Inflammatory macrophage treated with lipopolysaccharide for 4 hours (primary cell): ENCODE measurements around the gene STAP2.

ENCODE experiments used
- DNase-seq: peaks from one replicate; pipeline ENCODE4 v3.0.0-alpha.2; 2020

The STAP2 gene

GRCh38 chr19:4326215-4326836, 12.3 kb downstream of the STAP2 start:
- no peak for DNase-seq

- DNase-seq = no peak
Measured at GRCh38 chr19:4324228-4324627, 14.4 kb downstream of the STAP2 start.

- DNase-seq = no peak
Measured at GRCh38 chr19:4323692-4324091, 14.9 kb downstream of the STAP2 start.

- no peak for DNase-seq
Measured at GRCh38 chr19:4322942-4323665, 15.5 kb downstream of the STAP2 start.

- DNase-seq = no peak
Measured at GRCh38 chr19:4320419-4320818, 18.2 kb downstream of the STAP2 start.

GRCh38 chr19:4319067-4319718, 19.4 kb downstream of the STAP2 start:
- peak; percentile 60 for DNase-seq

- no peak for DNase-seq
Measured at GRCh38 chr19:4318460-4318859, 20.2 kb downstream of the STAP2 start.

- peak; percentile 15 for DNase-seq
Measured at GRCh38 chr19:4316956-4317355, 21.7 kb downstream of the STAP2 start.

- peak; percentile 87 for DNase-seq
Measured at GRCh38 chr19:4313847-4314490, 24.7 kb downstream of the STAP2 start.

- DNase-seq = peak; percentile 6
Measured at GRCh38 chr19:4310247-4311121, 28.1 kb downstream of the STAP2 start.

- no peak for DNase-seq
Measured at GRCh38 chr19:4305659-4306058, 33.0 kb downstream of the STAP2 start.

- no peak for DNase-seq
Measured at GRCh38 chr19:4305257-4305612, 33.4 kb downstream of the STAP2 start.

- peak; percentile 29 for DNase-seq
Measured at GRCh38 chr19:4304538-4305256, 33.9 kb downstream of the STAP2 start, which contains the start of gene FSD1. Gene FSD1, plus strand, starts transcription at chr19:4304598. Its CDS starts 149 bp downstream, at chr19:4304747.

GRCh38 chr19:4303819-4304537, 34.6 kb downstream of the STAP2 start:
- DNase-seq = no peak

GRCh38 chr19:4302243-4302640, 36.4 kb downstream of the STAP2 start, which contains the start of gene TMIGD2:
Gene TMIGD2, minus strand, starts transcription at chr19:4302389. Its CDS starts 4 bp downstream, at chr19:4302385.
- DNase-seq = no peak

- no peak for DNase-seq
Measured at GRCh38 chr19:4301590-4302242, 36.9 kb downstream of the STAP2 start.

GRCh38 chr19:4300589-4300988, 38.0 kb downstream of the STAP2 start:
- no peak for DNase-seq

GRCh38 chr19:4298810-4299550, 39.6 kb downstream of the STAP2 start:
- no peak for DNase-seq

GRCh38 chr19:4297901-4298809, 40.5 kb downstream of the STAP2 start:
- no peak for DNase-seq
